Measurements from ENCODE around the gene ASTN1.

GRCh38 chr1:176857632-176858031 lies 306.9 kb downstream of the ASTN1 start:
- TF ChIP-seq CTCF (conservative IDR thresholded peaks at IDR 0.05) (no peak), EZH2 (IDR thresholded peaks at IDR 0.05; ENCODE audit: low read depth) (no peak)
